NCI-H146 (cell line): Measurements from ENCODE around the gene CHIC2.

ENCODE experiments used
- DNase-seq: peaks from one replicate; lab custom pipeline; 2025; lab: John Stamatoyannopoulos, UW

The CHIC2 gene

DNA sequence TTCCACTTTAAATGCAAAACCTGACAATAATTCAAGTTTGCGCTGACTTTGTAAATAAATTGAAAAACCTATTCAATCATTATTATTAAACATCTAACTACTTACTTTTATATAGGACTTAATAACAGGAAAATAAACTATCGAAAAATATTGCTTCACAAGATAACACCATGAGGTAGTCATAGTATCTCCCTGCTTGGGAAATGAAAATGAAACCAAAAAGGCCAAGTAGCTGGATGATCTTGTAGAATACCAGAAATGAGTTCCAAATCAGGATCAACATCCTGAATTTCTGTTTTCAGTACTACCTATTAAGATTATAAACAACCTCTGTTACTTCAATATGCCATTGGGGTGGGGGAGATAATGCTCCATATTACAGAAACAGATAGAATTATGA is 58.9 kb downstream of the CHIC2 start:
- DNase-seq = no peak

GRCh38 chr4:54004463-54004862 is 59.9 kb downstream of the CHIC2 start:
- DNase-seq = no peak

DNA sequence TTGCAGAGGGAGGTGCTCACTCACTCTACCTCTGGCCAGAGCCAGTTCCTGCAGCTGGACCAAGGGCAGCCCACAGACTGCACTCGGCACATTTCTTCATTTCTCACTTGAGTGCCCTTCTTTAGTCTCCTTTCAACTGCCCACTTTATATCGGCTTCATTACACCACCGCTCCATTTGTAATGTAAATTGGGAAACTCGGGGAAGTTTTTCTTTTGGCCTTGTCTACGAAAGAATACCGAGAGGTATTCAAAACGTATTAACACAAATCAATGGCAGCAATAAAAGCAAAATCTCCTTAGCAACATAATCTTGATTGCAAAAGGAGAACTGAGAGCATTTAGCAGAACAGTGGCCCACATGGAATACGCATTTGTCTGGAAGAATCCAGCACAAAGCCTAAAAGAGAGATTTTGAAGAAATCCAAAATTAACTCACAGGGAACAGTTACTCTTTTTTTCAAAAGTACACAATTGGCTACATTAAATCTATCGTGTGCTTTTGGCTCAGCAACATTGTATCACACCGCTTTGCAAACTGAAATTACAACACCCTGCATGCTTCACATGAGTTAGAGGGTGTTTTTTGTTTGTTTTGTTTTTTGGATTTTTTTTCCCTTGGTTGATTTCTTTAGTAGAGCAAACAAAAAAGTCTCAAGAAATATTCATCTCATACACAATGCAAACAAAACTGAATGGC is 62.6 kb downstream of the CHIC2 start:
- no peak for DNase-seq

DNA sequence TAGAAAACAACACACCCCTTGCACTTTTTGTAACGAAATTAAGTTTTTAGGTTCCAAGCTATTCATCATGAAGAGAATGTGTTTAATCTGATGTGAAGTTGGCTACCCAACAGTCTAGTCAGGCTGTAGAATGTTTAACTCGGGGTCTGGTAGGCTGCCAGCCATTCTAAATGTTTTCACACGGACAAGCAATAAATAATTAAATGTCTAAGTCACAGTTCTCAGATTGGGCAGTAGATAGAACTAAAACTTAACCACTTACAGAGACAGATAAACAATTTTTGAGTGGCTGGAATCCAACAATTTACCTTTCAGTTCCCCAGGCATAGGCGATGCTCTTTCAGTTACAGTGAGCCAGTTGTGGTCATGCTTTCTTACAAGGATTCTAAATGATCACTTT is 66.5 kb downstream of the CHIC2 start:
- DNase-seq = no peak

- no peak for DNase-seq
Observed at GRCh38 chr4:53994382-53995102, 69.9 kb downstream of the CHIC2 start.

GRCh38 chr4:53992785-53993184 is 71.6 kb downstream of the CHIC2 start:
- DNase-seq = no peak

DNA sequence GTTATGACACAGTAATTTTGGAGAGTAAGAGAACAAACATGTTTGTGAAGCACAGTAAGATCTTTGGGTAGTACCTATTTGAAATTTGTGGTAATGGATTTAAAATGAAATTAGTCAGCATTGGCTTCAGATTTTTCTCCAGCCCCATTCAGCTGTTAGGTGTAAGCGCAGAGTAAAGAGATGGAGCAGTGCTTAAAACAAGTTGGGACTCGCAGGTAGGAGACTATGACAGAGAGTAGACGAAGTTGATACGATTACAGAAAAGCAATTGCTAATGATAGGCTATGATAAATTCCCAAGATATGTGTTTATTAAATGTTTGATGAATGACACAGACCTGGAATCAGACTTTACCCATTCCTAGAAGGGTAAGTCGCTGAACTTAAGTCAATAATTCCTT is 72.6 kb downstream of the CHIC2 start:
- no peak for DNase-seq

GRCh38 chr4:53990641-53991040 is 73.8 kb downstream of the CHIC2 start:
- no peak for DNase-seq

DNA sequence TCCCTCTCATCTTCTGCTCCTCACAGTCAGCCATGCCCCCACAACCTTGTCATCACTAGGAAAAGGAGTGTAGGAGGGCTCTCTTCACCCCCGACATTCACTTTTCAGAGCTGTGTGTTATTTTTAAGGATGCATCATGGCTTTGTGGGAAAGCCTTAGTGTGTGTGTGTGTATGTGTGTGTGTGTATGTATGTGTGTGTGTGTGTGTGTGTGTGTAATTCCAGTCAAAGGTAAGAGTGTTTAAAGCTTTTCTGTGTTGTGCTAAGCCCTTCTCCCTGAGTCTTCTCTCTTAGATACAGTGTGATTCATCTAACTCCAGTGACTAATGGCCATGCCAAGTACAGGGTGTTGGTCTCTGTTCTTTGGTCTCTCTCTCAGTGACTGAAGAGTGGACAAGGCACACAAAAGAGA is 76.6 kb downstream of the CHIC2 start:
- DNase-seq = no peak

DNA sequence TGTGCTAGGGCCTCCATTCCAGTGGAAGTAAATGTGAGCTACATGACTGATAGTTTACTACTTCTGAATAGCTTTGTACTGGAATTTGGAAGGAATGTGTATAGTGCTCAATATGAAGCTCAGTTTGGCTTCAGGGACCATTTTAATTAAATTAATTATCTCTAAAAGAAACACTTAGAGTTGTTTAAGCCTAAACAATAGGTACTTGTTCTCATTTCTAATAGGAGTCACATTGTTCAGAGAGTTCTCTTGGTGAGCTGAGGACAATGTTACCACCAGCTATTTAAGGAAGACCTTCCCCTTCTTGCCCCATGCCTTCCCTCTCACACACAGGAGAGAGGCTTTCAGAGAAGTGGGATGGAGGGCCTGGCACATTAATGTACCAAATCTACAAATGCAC is 78.3 kb downstream of the CHIC2 start:
- DNase-seq = no peak

GRCh38 chr4:53981567-53981966 is 82.8 kb downstream of the CHIC2 start:
- no peak for DNase-seq

- DNase-seq = no peak
Observed at GRCh38 chr4:53981066-53981465, 83.3 kb downstream of the CHIC2 start.

GRCh38 chr4:53974561-53974960 is 89.8 kb downstream of the CHIC2 start:
- no peak for DNase-seq

- no peak for DNase-seq
Observed at GRCh38 chr4:53967986-53968385, 96.4 kb downstream of the CHIC2 start.

DNA sequence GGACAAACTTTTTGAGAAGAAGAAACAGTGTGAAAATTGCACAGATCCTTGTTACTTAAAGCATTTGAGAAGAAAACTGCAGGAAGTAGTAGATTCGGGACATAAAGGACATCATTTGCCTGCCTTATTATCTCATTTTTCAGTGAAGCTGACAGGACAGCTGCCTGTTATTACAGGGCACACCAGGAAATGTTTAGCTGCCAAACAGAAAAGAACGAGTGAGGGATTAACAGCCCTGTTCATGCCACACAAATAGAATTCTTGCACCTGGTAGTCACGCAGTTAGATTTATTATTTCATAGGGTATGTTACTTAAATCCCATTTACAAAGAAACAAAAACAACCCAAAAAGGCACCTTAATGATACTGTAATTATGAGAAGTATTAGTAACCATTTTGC is 100.6 kb downstream of the CHIC2 start:
- peak; percentile 97 for DNase-seq

DNA sequence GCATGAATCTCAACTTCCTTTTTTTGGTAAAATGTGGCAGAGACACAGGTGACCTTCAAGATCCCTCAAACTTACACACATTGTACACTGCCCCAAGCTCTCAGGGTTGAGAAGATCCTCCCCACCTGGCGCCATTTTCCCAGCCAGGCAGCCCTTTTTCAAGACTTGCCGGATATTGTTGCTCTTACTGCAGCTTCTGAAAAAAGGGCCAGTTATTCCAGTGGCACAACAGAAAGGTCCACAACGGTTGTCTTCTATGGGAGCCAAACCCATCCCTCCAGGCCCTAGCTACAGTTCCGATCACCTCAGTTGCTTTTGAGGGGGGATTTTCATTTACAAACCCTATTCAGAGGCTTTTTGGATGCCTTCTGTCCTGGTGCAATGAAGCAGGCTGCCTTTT is 101.1 kb downstream of the CHIC2 start:
- peak; percentile 73 for DNase-seq

- DNase-seq = peak; percentile 82
Observed at GRCh38 chr4:53962516-53963225, 101.7 kb downstream of the CHIC2 start.

DNA sequence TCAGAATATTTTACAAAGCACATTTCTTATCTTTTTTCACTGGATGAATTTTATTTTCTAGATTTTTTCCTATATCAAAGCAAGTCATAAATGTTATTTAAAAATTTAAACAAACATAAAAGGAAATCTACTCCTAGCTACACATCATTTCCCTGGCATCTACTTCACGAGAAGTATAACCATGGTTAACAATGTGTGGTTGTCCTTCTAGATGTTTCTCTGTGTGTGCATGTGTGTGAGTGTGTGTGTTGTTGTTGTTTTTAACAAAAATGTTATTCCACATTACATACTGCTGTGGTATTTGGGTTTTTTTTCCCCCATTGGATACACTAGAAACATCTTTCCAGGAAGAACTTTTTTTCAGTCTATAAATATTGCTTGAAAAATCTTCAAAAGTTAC is 103.1 kb downstream of the CHIC2 start:
- DNase-seq = no peak

DNA sequence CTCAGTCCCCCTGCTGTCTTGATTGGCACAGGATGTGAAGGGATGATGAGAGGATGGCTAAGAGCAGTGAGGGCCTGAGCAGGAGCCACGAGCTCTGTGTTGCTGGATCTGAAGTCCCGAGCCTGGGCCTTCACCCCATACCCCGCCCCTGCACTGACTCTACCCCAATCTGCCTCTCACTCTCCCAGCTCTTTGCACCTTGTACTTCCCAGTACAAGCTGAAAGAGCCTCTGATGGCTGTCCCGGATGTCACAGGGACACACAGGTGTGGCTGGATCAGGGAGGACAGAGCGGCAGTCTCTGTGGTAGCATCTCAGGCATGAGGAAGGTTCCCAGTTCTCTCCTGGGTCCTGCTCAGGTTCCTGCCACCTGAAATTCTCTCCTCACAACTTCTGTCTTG is 103.6 kb downstream of the CHIC2 start:
- DNase-seq = no peak
